Sigmoid colon (tissue), 4 donors: ENCODE measurements around the gene PLCB1.

Experiments used
- EP300 ChIP-seq, 4 donors: sonication (generic); formaldehyde crosslinking; IDR thresholded peaks; one replicate each; pipeline ENCODE4 v1.6.1; 2017; ENCODE audit warnings: antibody characterized with exemption in 4 of 4
- POLR2A ChIP-seq, 2 donors: fragments of 450-650 bp; IDR thresholded peaks; one replicate each; pipeline ENCODE4 v1.6.1; 2016; ENCODE audit warnings: antibody characterized with exemption in 2 of 2, mild to moderate bottlenecking in 2 of 2, moderate library complexity in 2 of 2
- POLR2AphosphoS5 ChIP-seq, 4 donors: sonication (generic); formaldehyde crosslinking; IDR thresholded peaks; one replicate each; pipeline ENCODE4 v1.6.1; 2017; ENCODE audit warnings: antibody characterized with exemption in 4 of 4
- TF ChIP-seq, protein P1 (sequence below), 4 experiments: fragments of 450-650 bp in 3 of 4; fragments of 200-600 bp in 1 of 4; IDR thresholded peaks; one replicate each; pipeline ENCODE4 v1.5.1; 2016 to 2019; ENCODE audit warnings: antibody characterized with exemption in 4 of 4, mild to moderate bottlenecking in 3 of 4, moderate library complexity in 2 of 4

DNA sequence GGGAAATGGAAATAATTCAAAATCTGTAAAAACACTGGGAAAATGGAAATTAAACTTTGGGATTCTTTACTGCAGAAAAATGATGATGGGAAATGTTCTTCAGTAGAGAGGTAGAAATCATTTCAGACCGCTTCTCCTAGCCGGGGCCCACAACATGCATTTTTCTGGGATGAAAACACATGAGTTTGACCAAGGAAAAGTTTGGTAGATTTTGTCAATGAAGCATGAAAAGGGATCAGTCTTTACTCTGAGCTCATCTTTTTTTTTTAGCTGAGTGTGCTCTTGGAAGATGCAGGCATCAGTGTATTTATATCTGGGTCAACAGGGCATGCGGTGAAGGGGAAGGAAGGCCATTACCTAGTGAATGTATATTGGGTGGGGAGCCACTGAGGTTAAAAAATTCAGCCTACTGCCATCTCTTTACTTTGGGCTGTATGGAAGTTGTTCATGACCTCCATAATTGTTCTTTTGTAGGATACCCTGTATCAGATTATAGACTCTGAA, 36.8 kb downstream of the PLCB1 start:
- TF ChIP-seq, protein P1, sequence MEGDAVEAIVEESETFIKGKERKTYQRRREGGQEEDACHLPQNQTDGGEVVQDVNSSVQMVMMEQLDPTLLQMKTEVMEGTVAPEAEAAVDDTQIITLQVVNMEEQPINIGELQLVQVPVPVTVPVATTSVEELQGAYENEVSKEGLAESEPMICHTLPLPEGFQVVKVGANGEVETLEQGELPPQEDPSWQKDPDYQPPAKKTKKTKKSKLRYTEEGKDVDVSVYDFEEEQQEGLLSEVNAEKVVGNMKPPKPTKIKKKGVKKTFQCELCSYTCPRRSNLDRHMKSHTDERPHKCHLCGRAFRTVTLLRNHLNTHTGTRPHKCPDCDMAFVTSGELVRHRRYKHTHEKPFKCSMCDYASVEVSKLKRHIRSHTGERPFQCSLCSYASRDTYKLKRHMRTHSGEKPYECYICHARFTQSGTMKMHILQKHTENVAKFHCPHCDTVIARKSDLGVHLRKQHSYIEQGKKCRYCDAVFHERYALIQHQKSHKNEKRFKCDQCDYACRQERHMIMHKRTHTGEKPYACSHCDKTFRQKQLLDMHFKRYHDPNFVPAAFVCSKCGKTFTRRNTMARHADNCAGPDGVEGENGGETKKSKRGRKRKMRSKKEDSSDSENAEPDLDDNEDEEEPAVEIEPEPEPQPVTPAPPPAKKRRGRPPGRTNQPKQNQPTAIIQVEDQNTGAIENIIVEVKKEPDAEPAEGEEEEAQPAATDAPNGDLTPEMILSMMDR (IDR thresholded peaks at IDR 0.05) = no peak
- TF ChIP-seq POLR2A (IDR thresholded peaks at IDR 0.05) (no peak), POLR2AphosphoS5 (IDR thresholded peaks at IDR 0.05) (no peak), EP300 (IDR thresholded peaks at IDR 0.05) (no peak)
